NB4 (cell line): ENCODE results near the gene ACIN1.
A peak's percentile ranks its signal among the peaks of the same experiment; 100 is the strongest.

ENCODE experiments used
- CTCF ChIP-seq: IDR thresholded peaks from one replicate; pipeline ENCODE4 v1.5.1; 2012; ENCODE audit warnings: low read depth, low read length
- MAX ChIP-seq: IDR thresholded peaks from 2 replicates; pipeline ENCODE4 v1.6.1; 2011; ENCODE audit warnings: low read depth, low read length
- MYC ChIP-seq: IDR thresholded peaks from 2 replicates; pipeline ENCODE4 v1.6.1; 2011; ENCODE audit warnings: low read depth, low read length
- POLR2A ChIP-seq: IDR thresholded peaks from 2 replicates; pipeline ENCODE4 v1.6.1; 2011; ENCODE audit warnings: mild to moderate bottlenecking; ENCODE audit not compliant: insufficient read length; ENCODE audit errors: extremely low read depth

GRCh38 chr14:23117371-23118020 is 22.6 kb upstream of the ACIN1 start:
- TF ChIP-seq CTCF (no peak), POLR2A (no peak), MAX (0 out of 2 replicates have a peak, but pooled peaks have one; percentile 6), MYC (no peak)
